Measurements from ENCODE around the gene COL20A1.

DNA sequence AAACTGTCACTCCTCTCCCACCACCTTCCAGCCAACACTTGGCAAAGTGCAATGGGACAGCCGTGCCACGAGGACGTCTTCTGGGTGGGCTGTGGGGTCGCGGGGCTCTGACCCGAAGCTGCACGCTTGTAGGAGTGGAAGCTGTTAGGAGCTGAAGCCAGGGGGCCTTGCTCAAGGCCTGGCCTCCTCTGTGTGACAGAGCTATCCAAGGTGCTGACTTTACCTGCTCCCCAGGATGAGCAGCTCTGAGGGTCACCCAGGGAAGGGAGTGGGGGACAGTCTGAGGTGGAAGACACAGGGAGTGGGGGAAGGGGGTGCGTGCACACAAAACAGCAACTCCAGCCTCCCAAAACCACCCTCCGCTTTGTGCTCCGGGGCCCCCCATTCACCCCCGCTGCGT, 85.6 kb downstream of the COL20A1 start:
- no peak for TF ChIP-seq EP300 (IDR thresholded peaks at IDR 0.05)
- TF ChIP-seq, protein P1, sequence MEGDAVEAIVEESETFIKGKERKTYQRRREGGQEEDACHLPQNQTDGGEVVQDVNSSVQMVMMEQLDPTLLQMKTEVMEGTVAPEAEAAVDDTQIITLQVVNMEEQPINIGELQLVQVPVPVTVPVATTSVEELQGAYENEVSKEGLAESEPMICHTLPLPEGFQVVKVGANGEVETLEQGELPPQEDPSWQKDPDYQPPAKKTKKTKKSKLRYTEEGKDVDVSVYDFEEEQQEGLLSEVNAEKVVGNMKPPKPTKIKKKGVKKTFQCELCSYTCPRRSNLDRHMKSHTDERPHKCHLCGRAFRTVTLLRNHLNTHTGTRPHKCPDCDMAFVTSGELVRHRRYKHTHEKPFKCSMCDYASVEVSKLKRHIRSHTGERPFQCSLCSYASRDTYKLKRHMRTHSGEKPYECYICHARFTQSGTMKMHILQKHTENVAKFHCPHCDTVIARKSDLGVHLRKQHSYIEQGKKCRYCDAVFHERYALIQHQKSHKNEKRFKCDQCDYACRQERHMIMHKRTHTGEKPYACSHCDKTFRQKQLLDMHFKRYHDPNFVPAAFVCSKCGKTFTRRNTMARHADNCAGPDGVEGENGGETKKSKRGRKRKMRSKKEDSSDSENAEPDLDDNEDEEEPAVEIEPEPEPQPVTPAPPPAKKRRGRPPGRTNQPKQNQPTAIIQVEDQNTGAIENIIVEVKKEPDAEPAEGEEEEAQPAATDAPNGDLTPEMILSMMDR (IDR thresholded peaks at IDR 0.05): no peak
- TF ChIP-seq POLR2AphosphoS5 (IDR thresholded peaks at IDR 0.05): no peak

All from sigmoid colon (tissue), 4 donors.